Mesenteric fat pad (tissue), 1 donor: ENCODE results near the gene MYOG. TPM values are rescaled to one million over a fixed set of nuclear protein-coding genes. Genes with fewer than 3 reads are reported as not detected.

Experiments used
- DNase-seq: peaks from one replicate; pipeline ENCODE4 v3.0.0-alpha.2; 2020; ENCODE audit warnings: low spot score
- total RNA-seq: library from RNA; stranded (reverse); fragmentation: NEBNext Ultra II Directional; extraction: Animal tissue kit (Norgen Biotek cat#: 25700); gene quantifications from one replicate; pipeline ENCODE4 v1.2.1, GENCODE V29; 2021
- donor health status: DM: yes; HTN: yes; CAD: no.

The MYOG gene
- total RNA-seq, 1 donor from 2014 or later = not detected

DNA sequence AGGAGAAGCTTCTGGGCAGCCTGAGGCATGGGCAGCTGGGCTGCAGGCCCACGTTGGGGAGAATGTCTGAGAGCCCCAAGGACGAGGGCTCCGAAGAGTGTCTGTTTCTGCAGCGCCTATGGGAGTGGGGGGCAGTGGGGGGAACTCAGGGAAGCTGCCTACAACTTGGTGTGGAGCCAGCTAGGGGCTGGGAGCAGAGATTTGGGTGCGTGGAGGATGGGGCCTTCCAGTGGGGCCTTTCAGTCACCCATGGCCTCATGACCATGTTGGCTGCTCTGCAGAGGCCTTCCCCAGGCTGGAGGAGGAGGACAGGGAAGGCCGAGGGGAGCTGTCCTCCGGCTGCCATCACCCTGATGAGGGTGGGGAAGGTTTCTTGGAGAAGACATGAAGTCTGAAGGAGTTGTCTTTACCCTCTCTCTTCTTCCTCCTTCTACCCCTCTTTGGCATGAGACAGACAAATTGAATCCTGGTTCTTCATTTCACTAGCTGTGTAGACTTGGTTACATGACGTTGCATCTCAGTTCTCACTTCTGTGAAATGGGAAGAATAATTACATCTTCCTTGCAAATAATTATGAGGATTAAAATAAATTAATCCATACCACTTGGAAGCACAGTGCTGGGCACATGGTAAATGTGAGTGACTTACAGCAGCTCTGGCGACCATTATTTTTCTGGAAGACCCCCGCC is 51.2 kb downstream of the MYOG start:
- peak; percentile 77 for DNase-seq

GRCh38 chr1:203033917-203034316 is 51.9 kb downstream of the MYOG start:
- no peak for DNase-seq

DNA sequence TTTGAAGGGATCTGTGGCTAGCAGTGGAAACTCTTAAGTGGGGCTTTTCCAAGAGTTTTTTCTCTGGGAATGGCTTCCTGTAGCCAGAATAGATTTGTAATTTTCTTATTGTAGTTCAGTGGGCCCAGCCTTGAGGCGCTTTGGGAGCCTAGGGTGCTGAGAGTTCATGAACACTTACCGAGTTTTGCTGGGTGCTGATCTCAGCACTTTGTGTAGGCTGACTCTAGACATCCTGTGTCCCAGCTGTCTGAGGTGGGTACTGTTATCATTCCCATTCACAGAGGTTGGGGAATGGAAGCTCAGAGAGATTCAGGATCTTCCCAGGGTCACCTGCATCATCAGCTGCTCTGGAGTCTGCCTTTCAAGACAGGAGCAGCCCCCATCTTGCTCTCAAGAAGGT is 52.5 kb downstream of the MYOG start:
- DNase-seq = peak; percentile 30

Other genes with a start within 250 kb of the MYOG start
- 5.3 TPM for gene RABIF, start 196.9 kb downstream of the MYOG start, total RNA-seq
- 20.7 TPM for gene KLHL12, start 158.8 kb downstream of the MYOG start, total RNA-seq
- gene ADIPOR1, start 127.7 kb downstream of the MYOG start, total RNA-seq = 76.2 TPM
- gene CYB5R1, start 118.8 kb downstream of the MYOG start, total RNA-seq = 59.8 TPM
- gene TMEM183A, start 78.6 kb downstream of the MYOG start, total RNA-seq = 48.7 TPM
- 0.55 TPM for gene PPFIA4, start 59.5 kb downstream of the MYOG start, total RNA-seq
- gene ADORA1, start 41.7 kb upstream of the MYOG start, total RNA-seq = 2.7 TPM
- 0.22 TPM for gene MYBPH, start 89.8 kb upstream of the MYOG start, total RNA-seq
- 346 TPM for gene CHI3L1, start 100.7 kb upstream of the MYOG start, total RNA-seq
- 17.4 TPM for gene CHIT1, start 143.7 kb upstream of the MYOG start, total RNA-seq
- gene BTG2, start 219.5 kb upstream of the MYOG start, total RNA-seq = 178 TPM